GM12873 (cell line): Measurements from ENCODE around the gene ABCC4.

Experiments used
- CTCF ChIP-seq: IDR thresholded peaks from 2 replicates; pipeline ENCODE4 v1.5.1; 2012; ENCODE audit warnings: low read depth, mild to moderate bottlenecking, moderate library complexity, low read length, control low read depth; ENCODE audit not compliant: insufficient read depth; ENCODE audit errors: missing control alignments

The ABCC4 gene

GRCh38 chr13:95301183-95301967 is at the start of gene ABCC4:
TSS of gene ABCC4 (minus strand) at chr13:95301451. CDS start at chr13:95301314, 137 bp downstream.
- TF ChIP-seq CTCF: no peak

GRCh38 chr13:95349267-95349666 is 48.0 kb upstream of the ABCC4 start:
- TF ChIP-seq CTCF: no peak

GRCh38 chr13:95343944-95344343 is 42.7 kb upstream of the ABCC4 start:
- no peak for TF ChIP-seq CTCF

GRCh38 chr13:95341441-95341840 is 40.2 kb upstream of the ABCC4 start:
- TF ChIP-seq CTCF: no peak

- no peak for TF ChIP-seq CTCF
Measured at GRCh38 chr13:95338905-95339304, 37.7 kb upstream of the ABCC4 start.

GRCh38 chr13:95337597-95337996 is 36.3 kb upstream of the ABCC4 start:
- no peak for TF ChIP-seq CTCF

- no peak for TF ChIP-seq CTCF
Measured at GRCh38 chr13:95335667-95336066, 34.4 kb upstream of the ABCC4 start.
